Endothelial cell (in vitro differentiated cells): ENCODE results near the gene NRXN2. TPM values are rescaled to one million over a fixed set of nuclear protein-coding genes. Genes with fewer than 3 reads are reported as not detected.

ENCODE experiments used
- DNase-seq: peaks from one replicate; pipeline ENCODE4 v3.0.0; 2021; ENCODE audit warnings: low spot score
- H3K27ac Mint-ChIP-seq: one replicate; pipeline ENCODE4 v1.8.0; 2021; ENCODE audit warnings: mixed read lengths, inconsistent platforms; ENCODE audit not compliant: unreplicated experiment
- H3K27me3 Mint-ChIP-seq: one replicate; pipeline ENCODE4 v1.8.0; 2021; ENCODE audit warnings: mild to moderate bottlenecking, moderate library complexity, mixed read lengths, inconsistent platforms; ENCODE audit not compliant: unreplicated experiment
- H3K36me3 Mint-ChIP-seq: one replicate; pipeline ENCODE4 v1.8.0; 2021; ENCODE audit warnings: mild to moderate bottlenecking, low read depth, mixed read lengths, inconsistent platforms; ENCODE audit not compliant: unreplicated experiment
- H3K4me1 Mint-ChIP-seq: one replicate; pipeline ENCODE4 v1.8.0; 2021; ENCODE audit warnings: mild to moderate bottlenecking, mixed read lengths, inconsistent platforms; ENCODE audit not compliant: unreplicated experiment
- H3K4me3 Mint-ChIP-seq: one replicate; pipeline ENCODE4 v1.8.0; 2021; ENCODE audit warnings: mild to moderate bottlenecking, mixed read lengths, inconsistent platforms; ENCODE audit not compliant: unreplicated experiment
- H3K9me3 Mint-ChIP-seq: one replicate; pipeline ENCODE4 v1.8.0; 2021; ENCODE audit warnings: mixed read lengths, inconsistent platforms; ENCODE audit not compliant: unreplicated experiment
- CTCF ChIP-seq: fragments of 200-600 bp; sonication (generic); IDR thresholded peaks from one replicate; pipeline ENCODE4 v1.5.0; 2021; ENCODE audit warnings: antibody characterized with exemption; ENCODE audit not compliant: unreplicated experiment
- total RNA-seq: library from RNA; stranded (reverse); fragmentation: NEBNext Ultra II Directional; extraction: Animal tissue kit (Norgen Biotek cat#: 25700); gene quantifications from one replicate; pipeline ENCODE4 v1.2.1, GENCODE V29; 2021; ENCODE audit not compliant: unreplicated experiment

NRXN2 gene
- total RNA-seq, 1 donor from 2014 or later: 11.5 TPM

- TF ChIP-seq CTCF: no peak
- Mint-ChIP-seq H3K4me1 (peaks cover 12% of the 10 kb centered on the region), H3K4me3 (peak overlapping the region; percentile 25), H3K9me3 (no peaks in the 10 kb centered on the region), H3K27ac (no peak overlapping the region), H3K27me3 (peaks cover 5% of the 10 kb centered on the region), H3K36me3 (peaks cover 8% of the 10 kb centered on the region)
- no peak for DNase-seq
These were observed 36.4 kb downstream of the NRXN2 start for GRCh38 chr11:64686466-64687170.

- Mint-ChIP-seq H3K4me1 (peaks cover 6% of the 10 kb centered on the region), H3K4me3 (no peak overlapping the region), H3K27me3 (peaks cover 5% of the 10 kb centered on the region), H3K9me3 (no peaks in the 10 kb centered on the region), H3K27ac (no peak overlapping the region), H3K36me3 (peaks cover 8% of the 10 kb centered on the region)
- no peak for DNase-seq
- no peak for TF ChIP-seq CTCF
These were observed 37.5 kb downstream of the NRXN2 start for GRCh38 chr11:64685536-64685935.

- Mint-ChIP-seq H3K4me1 (peaks cover 3% of the 10 kb centered on the region), H3K27ac (peak overlapping the region; percentile 10), H3K9me3 (no peaks in the 10 kb centered on the region), H3K36me3 (peaks cover 8% of the 10 kb centered on the region), H3K27me3 (peaks cover 5% of the 10 kb centered on the region), H3K4me3 (no peak overlapping the region)
- no peak for TF ChIP-seq CTCF
- DNase-seq: no peak
These were observed 38.6 kb downstream of the NRXN2 start for GRCh38 chr11:64684357-64684756.

GRCh38 chr11:64681171-64681570, 41.8 kb downstream of the NRXN2 start:
- TF ChIP-seq CTCF: no peak
- H3K36me3 Mint-ChIP-seq: peaks cover 8% of the 10 kb centered on the region
- DNase-seq: no peak
- no peak overlapping the region for H3K27ac Mint-ChIP-seq
- H3K4me1 Mint-ChIP-seq: peaks cover 5% of the 10 kb centered on the region
- no peak overlapping the region for H3K4me3 Mint-ChIP-seq
- no peaks in the 10 kb centered on the region for H3K9me3 Mint-ChIP-seq
- peaks cover 11% of the 10 kb centered on the region for H3K27me3 Mint-ChIP-seq

- H3K36me3 Mint-ChIP-seq: peaks cover 5% of the 10 kb centered on the region
- H3K4me1 Mint-ChIP-seq: peaks cover 5% of the 10 kb centered on the region
- no peak for DNase-seq
- H3K27me3 Mint-ChIP-seq: peaks cover 13% of the 10 kb centered on the region
- no peak overlapping the region for H3K27ac Mint-ChIP-seq
- H3K4me3 Mint-ChIP-seq: no peak overlapping the region
- TF ChIP-seq CTCF: no peak
- H3K9me3 Mint-ChIP-seq: no peaks in the 10 kb centered on the region
These were observed 43.2 kb downstream of the NRXN2 start for GRCh38 chr11:64679846-64680245.
